Memory B cell (primary cell): ENCODE measurements around the gene FAM162A.

ENCODE experiments used
- ATAC-seq: fragments of 150-1000 bp; cut with Tn5 transposase; 2 replicates; pipeline ENCODE4 v1.10.0; 2021; ENCODE audit warnings: low read depth, mild to moderate bottlenecking, moderate library complexity
- DNase-seq, 2 donors: peaks; one replicate each; pipeline ENCODE4 v3.0.0; 2022; ENCODE audit warnings: low spot score in 2 of 2
- H3K27ac Mint-ChIP-seq: one replicate; pipeline ENCODE4 v1.8.0; 2022; ENCODE audit warnings: mild to moderate bottlenecking, moderate library complexity, mixed read lengths
- H3K27me3 Mint-ChIP-seq: one replicate; pipeline ENCODE4 v1.8.0; 2022; ENCODE audit warnings: mixed read lengths
- H3K36me3 Mint-ChIP-seq: one replicate; pipeline ENCODE4 v1.8.0; 2022; ENCODE audit warnings: mild to moderate bottlenecking, mixed read lengths
- H3K4me1 Mint-ChIP-seq: one replicate; pipeline ENCODE4 v1.8.0; 2022; ENCODE audit warnings: mixed read lengths
- H3K4me3 Mint-ChIP-seq: one replicate; pipeline ENCODE4 v1.8.0; 2022; ENCODE audit warnings: mild to moderate bottlenecking, moderate library complexity, mixed read lengths
- H3K9me3 Mint-ChIP-seq: one replicate; pipeline ENCODE4 v1.8.0; 2022; ENCODE audit warnings: mixed read lengths

Gene FAM162A

GRCh38 chr3:122395582-122395981 is 11.6 kb downstream of the FAM162A start:
- peaks cover 2% of the 10 kb centered on the region for H3K36me3 Mint-ChIP-seq
- H3K4me1 Mint-ChIP-seq: peaks cover 3% of the 10 kb centered on the region
- H3K4me3 Mint-ChIP-seq: no peak overlapping the region
- ATAC-seq: no peak
- DNase-seq: no peak
- H3K9me3 Mint-ChIP-seq: no peaks in the 10 kb centered on the region
- H3K27me3 Mint-ChIP-seq: no peaks in the 10 kb centered on the region
- no peak overlapping the region for H3K27ac Mint-ChIP-seq

DNA sequence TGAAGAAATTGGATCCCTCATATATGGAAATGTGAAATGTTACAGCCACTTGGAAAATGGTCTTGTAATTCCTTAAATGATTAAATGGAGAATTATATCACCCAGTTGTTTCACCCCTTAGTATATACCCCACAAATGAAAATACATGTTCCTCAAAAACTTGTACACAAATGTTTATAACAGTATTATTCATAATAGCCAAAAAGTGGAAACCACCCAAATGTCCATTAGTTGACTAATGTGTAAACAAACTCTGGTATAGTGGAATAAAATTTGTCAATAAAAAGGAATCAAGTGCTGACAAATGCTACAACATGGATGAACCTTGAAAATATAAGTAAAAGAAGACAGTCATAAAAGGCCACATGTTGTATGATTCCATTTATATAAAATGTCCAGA is 12.5 kb downstream of the FAM162A start:
- Mint-ChIP-seq H3K4me1 (peaks cover 3% of the 10 kb centered on the region), H3K36me3 (peaks cover 2% of the 10 kb centered on the region), H3K27me3 (no peaks in the 10 kb centered on the region), H3K27ac (no peak overlapping the region), H3K4me3 (no peak overlapping the region), H3K9me3 (no peaks in the 10 kb centered on the region)
- DNase-seq (no peak), ATAC-seq (no peak)

DNA sequence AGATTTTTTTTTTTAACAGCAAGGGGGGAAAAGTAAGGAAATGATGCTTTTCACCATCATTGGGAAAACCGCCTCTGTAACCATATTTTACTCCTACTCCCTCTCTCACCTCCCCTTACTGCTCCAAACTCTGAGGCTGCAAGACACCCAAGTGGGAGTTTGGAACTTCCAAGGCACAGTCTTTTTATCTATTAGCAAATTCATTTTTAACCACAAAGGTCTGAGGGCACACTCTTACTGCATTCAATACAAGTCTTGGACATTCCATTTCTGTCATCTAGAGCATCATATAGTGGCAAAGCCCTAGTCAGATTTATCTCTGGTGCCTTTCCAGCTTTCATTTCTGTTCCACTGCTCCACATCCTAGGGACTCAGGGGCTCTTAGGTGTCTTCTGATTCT is 13.2 kb downstream of the FAM162A start:
- Mint-ChIP-seq H3K4me3 (no peak overlapping the region), H3K36me3 (peaks cover 2% of the 10 kb centered on the region), H3K27me3 (no peaks in the 10 kb centered on the region), H3K27ac (no peak overlapping the region), H3K4me1 (peaks cover 3% of the 10 kb centered on the region), H3K9me3 (no peaks in the 10 kb centered on the region)
- ATAC-seq (no peak), DNase-seq (no peak)

- H3K27ac Mint-ChIP-seq: no peak overlapping the region
- H3K36me3 Mint-ChIP-seq: peaks cover 10% of the 10 kb centered on the region
- no peaks in the 10 kb centered on the region for H3K27me3 Mint-ChIP-seq
- ATAC-seq (no peak), DNase-seq (no peak)
- peaks cover 2% of the 10 kb centered on the region for H3K4me1 Mint-ChIP-seq
- no peak overlapping the region for H3K4me3 Mint-ChIP-seq
- H3K9me3 Mint-ChIP-seq: no peaks in the 10 kb centered on the region
Observed at GRCh38 chr3:122398920-122399319, 14.9 kb downstream of the FAM162A start.

- no peak for DNase-seq
- Mint-ChIP-seq H3K4me3 (no peak overlapping the region), H3K9me3 (no peaks in the 10 kb centered on the region), H3K27me3 (no peaks in the 10 kb centered on the region), H3K27ac (peak overlapping the region; percentile 51), H3K4me1 (peaks cover 4% of the 10 kb centered on the region), H3K36me3 (peaks cover 17% of the 10 kb centered on the region)
- ATAC-seq: no peak
Observed at GRCh38 chr3:122403489-122403888, 19.5 kb downstream of the FAM162A start.

GRCh38 chr3:122405015-122405414 is 21.0 kb downstream of the FAM162A start:
- Mint-ChIP-seq H3K27ac (no peak overlapping the region), H3K4me3 (no peak overlapping the region), H3K36me3 (peaks cover 17% of the 10 kb centered on the region), H3K27me3 (no peaks in the 10 kb centered on the region), H3K4me1 (peaks cover 14% of the 10 kb centered on the region), H3K9me3 (no peaks in the 10 kb centered on the region)
- DNase-seq (no peak), ATAC-seq (no peak)

GRCh38 chr3:122406198-122406597 is 22.2 kb downstream of the FAM162A start:
- H3K27ac Mint-ChIP-seq: peak overlapping the region; percentile 12
- H3K9me3 Mint-ChIP-seq: no peaks in the 10 kb centered on the region
- no peaks in the 10 kb centered on the region for H3K27me3 Mint-ChIP-seq
- peaks cover 17% of the 10 kb centered on the region for H3K36me3 Mint-ChIP-seq
- peaks cover 18% of the 10 kb centered on the region for H3K4me1 Mint-ChIP-seq
- ATAC-seq (no peak), DNase-seq (no peak)
- H3K4me3 Mint-ChIP-seq: no peak overlapping the region

DNA sequence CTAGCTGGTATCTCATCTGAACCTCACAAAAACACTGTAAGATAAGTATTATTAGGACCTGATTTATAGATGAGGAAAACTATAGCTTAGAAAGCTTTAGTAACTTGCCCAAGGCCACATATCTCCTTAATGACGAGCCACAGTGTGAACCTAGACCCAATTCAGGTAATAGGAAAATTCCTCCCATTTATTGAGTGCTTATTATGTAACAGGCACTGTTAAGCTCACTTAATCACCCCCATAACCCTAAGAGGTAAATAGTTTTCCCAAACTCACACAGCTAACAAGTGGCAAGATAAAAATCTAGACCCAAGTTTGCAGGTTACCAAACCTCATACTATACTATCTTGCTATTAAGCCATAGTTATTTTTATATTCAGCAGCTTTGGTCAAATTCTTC is 24.0 kb downstream of the FAM162A start:
- Mint-ChIP-seq H3K27me3 (no peaks in the 10 kb centered on the region), H3K27ac (peak overlapping the region; percentile 12), H3K9me3 (no peaks in the 10 kb centered on the region), H3K36me3 (peaks cover 21% of the 10 kb centered on the region), H3K4me1 (peaks cover 24% of the 10 kb centered on the region), H3K4me3 (no peak overlapping the region)
- ATAC-seq (no peak), DNase-seq (no peak)

DNA sequence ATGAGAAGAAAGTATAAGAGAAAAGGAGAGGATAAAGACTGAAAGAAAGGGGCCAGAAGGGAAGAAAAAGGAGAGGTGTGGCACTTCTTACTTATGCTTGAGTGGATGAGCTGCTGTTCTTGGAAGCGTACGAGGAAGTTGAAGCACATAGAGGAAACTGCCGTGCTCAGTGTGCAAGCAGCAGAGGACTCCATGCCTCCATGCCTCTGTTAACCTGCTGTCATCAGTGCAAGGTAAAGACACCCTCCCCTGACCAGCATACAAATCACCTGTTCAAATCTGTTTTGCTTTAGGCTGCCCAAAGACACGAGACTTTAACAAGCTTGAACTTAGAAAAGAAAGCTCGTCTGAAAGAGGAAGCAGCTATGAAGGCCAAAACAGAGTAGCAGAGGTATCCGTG is 25.5 kb downstream of the FAM162A start:
- peaks cover 17% of the 10 kb centered on the region for H3K36me3 Mint-ChIP-seq
- peak overlapping the region; percentile 67 for H3K4me3 Mint-ChIP-seq
- H3K9me3 Mint-ChIP-seq: no peaks in the 10 kb centered on the region
- peak in 1 of 2 donors; percentile 8 for DNase-seq
- H3K27ac Mint-ChIP-seq: peak overlapping the region; percentile 84
- peaks cover 28% of the 10 kb centered on the region for H3K4me1 Mint-ChIP-seq
- ATAC-seq: peak; percentile 82
- H3K27me3 Mint-ChIP-seq: no peaks in the 10 kb centered on the region

- ATAC-seq: no peak
- peaks cover 33% of the 10 kb centered on the region for H3K4me1 Mint-ChIP-seq
- no peaks in the 10 kb centered on the region for H3K27me3 Mint-ChIP-seq
- H3K9me3 Mint-ChIP-seq: no peaks in the 10 kb centered on the region
- no peak for DNase-seq
- H3K27ac Mint-ChIP-seq: peak overlapping the region; percentile 84
- peaks cover 17% of the 10 kb centered on the region for H3K36me3 Mint-ChIP-seq
- no peak overlapping the region for H3K4me3 Mint-ChIP-seq
Observed at GRCh38 chr3:122410111-122410510, 26.1 kb downstream of the FAM162A start.

- Mint-ChIP-seq H3K27ac (no peak overlapping the region), H3K9me3 (no peaks in the 10 kb centered on the region), H3K4me3 (no peak overlapping the region), H3K27me3 (no peaks in the 10 kb centered on the region), H3K4me1 (peaks cover 37% of the 10 kb centered on the region), H3K36me3 (peaks cover 14% of the 10 kb centered on the region)
- ATAC-seq: no peak
- DNase-seq: no peak
Observed at GRCh38 chr3:122410639-122411038, 26.7 kb downstream of the FAM162A start.

- H3K36me3 Mint-ChIP-seq: peaks cover 11% of the 10 kb centered on the region
- peak overlapping the region; percentile 99 for H3K27ac Mint-ChIP-seq
- H3K4me3 Mint-ChIP-seq: peak overlapping the region; percentile 91
- no peaks in the 10 kb centered on the region for H3K27me3 Mint-ChIP-seq
- no peak for DNase-seq
- ATAC-seq: no peak
- H3K4me1 Mint-ChIP-seq: peaks cover 35% of the 10 kb centered on the region
- H3K9me3 Mint-ChIP-seq: no peaks in the 10 kb centered on the region
Observed at GRCh38 chr3:122414391-122414790, 30.4 kb downstream of the FAM162A start.

DNA sequence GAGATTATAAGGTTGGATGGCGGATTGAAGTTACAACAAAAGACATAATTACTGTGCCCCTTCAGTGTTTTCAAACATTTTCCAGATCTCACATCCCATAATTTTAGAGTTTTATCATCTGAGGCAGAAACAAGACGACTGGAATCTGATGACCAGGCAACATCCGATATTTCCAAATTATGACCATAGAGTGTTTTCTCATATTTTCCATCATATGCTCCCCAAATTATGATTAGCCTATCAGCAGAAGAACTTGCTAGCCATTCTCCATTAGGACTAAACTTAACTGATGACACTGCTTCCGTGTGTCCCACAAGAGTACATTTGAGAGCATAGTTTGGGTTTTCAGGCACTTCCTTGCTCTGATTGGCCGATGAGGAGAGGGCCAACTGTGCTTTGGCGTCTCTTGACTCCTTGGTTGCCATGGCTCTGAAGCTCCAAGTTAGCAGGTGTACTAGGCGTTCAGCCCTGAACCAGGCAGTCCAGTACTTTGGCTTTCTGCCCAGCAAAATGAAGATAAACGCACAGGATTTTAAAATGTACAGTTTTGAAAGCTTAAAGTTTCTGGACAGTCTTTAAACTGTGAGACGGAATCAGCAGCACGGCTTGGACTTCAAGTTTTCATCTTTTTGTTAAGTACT is 31.2 kb downstream of the FAM162A start:
- Mint-ChIP-seq H3K36me3 (peaks cover 11% of the 10 kb centered on the region), H3K27me3 (no peaks in the 10 kb centered on the region), H3K9me3 (no peaks in the 10 kb centered on the region), H3K4me1 (peaks cover 32% of the 10 kb centered on the region), H3K27ac (peak overlapping the region; percentile 99), H3K4me3 (peak overlapping the region; percentile 91)
- DNase-seq (peak; percentile 36 to 48), ATAC-seq (peak; percentile 40)

- peak; percentile 98 for DNase-seq
- Mint-ChIP-seq H3K27ac (peak within 1 kb of the TSS; percentile 99), H3K27me3 (no peaks in the 10 kb centered on the region), H3K4me1 (peaks cover 30% of the 10 kb centered on the region), H3K36me3 (peaks cover 13% of the 10 kb centered on the region), H3K4me3 (peak within 1 kb of the TSS; percentile 91), H3K9me3 (no peaks in the 10 kb centered on the region)
- peak; percentile 86 for ATAC-seq
Observed at GRCh38 chr3:122415762-122416654, 32.0 kb downstream of the FAM162A start, which contains the start of gene WDR5B. WDR5B (minus strand) TSS chr3:122416062; CDS start chr3:122415528, 534 bp downstream.
